Measurements from ENCODE around the gene UNC13A.

GRCh38 chr19:17555929-17556813, 132.0 kb downstream of the UNC13A start:
- TF ChIP-seq CTCF (IDR thresholded peaks at IDR 0.05; ENCODE audit: poor library complexity, severe bottlenecking) (peak; percentile 13), EZH2 (IDR thresholded peaks at IDR 0.05; ENCODE audit: borderline replicate concordance, insufficient read depth, low read length, poor library complexity, severe bottlenecking) (no peak), POLR2AphosphoS5 (IDR thresholded peaks at IDR 0.05) (no peak), TAF1 (IDR thresholded peaks at IDR 0.05; ENCODE audit: low read depth) (no peak), EP300 (conservative IDR thresholded peaks at IDR 0.05; ENCODE audit: poor library complexity, severe bottlenecking) (no peak), MXI1 (conservative IDR thresholded peaks at IDR 0.05; ENCODE audit: poor library complexity, severe bottlenecking) (peak; percentile 81)

Measured in neural cell (in vitro differentiated cells).